K562 (cell line): Measurements from ENCODE around the gene CRADD. TPM values are rescaled to one million over a fixed set of nuclear protein-coding genes. Genes with fewer than 3 reads are reported as not detected.

ENCODE experiments used
- CBX5 ChIP-seq: IDR thresholded peaks from 2 replicates; pipeline ENCODE4 v1.6.1; 2014; ENCODE audit warnings: low read depth, borderline replicate concordance
- EP300 ChIP-seq: IDR thresholded peaks from 2 replicates; pipeline ENCODE4 v1.6.1; 2012; ENCODE audit warnings: low read length, improper control_type of control experiment
- KDM1A ChIP-seq, 2 experiments: fragments of 450-650 bp; IDR thresholded peaks; 2 replicates each; pipeline ENCODE4 v1.6.1; 2016; ENCODE audit warnings: mild to moderate bottlenecking in 2 of 2
- MAZ ChIP-seq, 2 experiments: fragments of 450-650 bp in 1 of 2; sonication (generic) in 1 of 2; formaldehyde crosslinking; IDR thresholded peaks in 1 of 2; conservative IDR thresholded peaks in 1 of 2; 2 replicates each; pipeline versions ENCODE4 v1.4.0 to v1.5.0; 2020; ENCODE audit warnings: mild to moderate bottlenecking in 1 of 2, missing genetic modification reagents in 1 of 2
- OTX1 ChIP-seq: fragments of 450-650 bp; formaldehyde crosslinking; IDR thresholded peaks from 2 replicates; pipeline ENCODE4 v1.4.0; 2022; ENCODE audit warnings: mild to moderate bottlenecking
- PHF21A ChIP-seq: fragments of 450-650 bp; IDR thresholded peaks from 2 replicates; pipeline ENCODE4 v1.6.1; 2017; ENCODE audit warnings: low read depth, borderline replicate concordance
- PML ChIP-seq: IDR thresholded peaks from 2 replicates; pipeline ENCODE4 v1.6.1; 2012; ENCODE audit warnings: low read length, inconsistent platforms
- SMARCA4 ChIP-seq: fragments of 450-650 bp; IDR thresholded peaks from 2 replicates; pipeline ENCODE4 v1.6.1; 2016
- TRIM24 ChIP-seq, 2 experiments: fragments of 450-650 bp; IDR thresholded peaks; 2 replicates each; pipeline ENCODE4 v1.6.1; 2016
- polyA plus RNA-seq, 8 experiments: library from polyadenylated mRNA; depleted of rRNA in 4 of 8; stranded (reverse) in 5 of 8; unstranded in 3 of 8; fragments of >200 nt; fragmentation: Nextera tagmentation in 2 of 8; fragmentation: Illumina TruSeq in 1 of 8; extraction: Ambion mirVana in 2 of 8; extraction: Trizol in 1 of 8; gene quantifications; 2 replicates each; pipeline versions ENCODE4 v1.2.1 to v1.2.3, GENCODE V29; 2011 to 2014; ENCODE audit warnings: inconsistent platforms in 1 of 8, missing spikeins in 1 of 8
- total RNA-seq, 7 experiments: library from RNA; depleted of rRNA in 6 of 7; stranded (reverse); fragments of >200 nt in 6 of 7; fragmentation: Illumina TruSeq in 2 of 7; extraction: Trizol in 2 of 7; gene quantifications; 2 replicates each; pipeline versions ENCODE4 v1.2.1 to v1.2.3, GENCODE V29; 2011 to 2021; ENCODE audit warnings: low replicate concordance in 1 of 7
- TF ChIP-seq, protein P1 (sequence below): sonication (generic); formaldehyde crosslinking; IDR thresholded peaks from 2 replicates; pipeline ENCODE4 v1.8.0; 2022; ENCODE audit warnings: mild to moderate bottlenecking, missing genetic modification reagents
- TF ChIP-seq, protein P2 (sequence below), 2 experiments: fragments of 450-650 bp; IDR thresholded peaks; 2 replicates each; pipeline ENCODE4 v1.6.1; 2016; ENCODE audit warnings: mild to moderate bottlenecking in 2 of 2, borderline replicate concordance in 1 of 2, low read depth in 1 of 2, moderate library complexity in 1 of 2
- TF ChIP-seq, protein P3 (sequence below), 2 experiments: fragments of 450-650 bp in 1 of 2; sonication (generic) in 1 of 2; formaldehyde crosslinking in 1 of 2; IDR thresholded peaks in 1 of 2; conservative IDR thresholded peaks in 1 of 2; 2 replicates each; pipeline versions ENCODE4 v1.6.1 to v1.8.1; 2016 to 2023; ENCODE audit warnings: mild to moderate bottlenecking in 2 of 2, moderate library complexity in 2 of 2, inconsistent platforms in 1 of 2, missing genetic modification reagents in 1 of 2

Gene CRADD
- total and polyA plus RNA-seq, 9 of the 15 experiments (the other 6 are each of a cell fraction or from before 2014, with no cell fraction given), result 20.5 to 41.1 (median 25.9) TPM

DNA sequence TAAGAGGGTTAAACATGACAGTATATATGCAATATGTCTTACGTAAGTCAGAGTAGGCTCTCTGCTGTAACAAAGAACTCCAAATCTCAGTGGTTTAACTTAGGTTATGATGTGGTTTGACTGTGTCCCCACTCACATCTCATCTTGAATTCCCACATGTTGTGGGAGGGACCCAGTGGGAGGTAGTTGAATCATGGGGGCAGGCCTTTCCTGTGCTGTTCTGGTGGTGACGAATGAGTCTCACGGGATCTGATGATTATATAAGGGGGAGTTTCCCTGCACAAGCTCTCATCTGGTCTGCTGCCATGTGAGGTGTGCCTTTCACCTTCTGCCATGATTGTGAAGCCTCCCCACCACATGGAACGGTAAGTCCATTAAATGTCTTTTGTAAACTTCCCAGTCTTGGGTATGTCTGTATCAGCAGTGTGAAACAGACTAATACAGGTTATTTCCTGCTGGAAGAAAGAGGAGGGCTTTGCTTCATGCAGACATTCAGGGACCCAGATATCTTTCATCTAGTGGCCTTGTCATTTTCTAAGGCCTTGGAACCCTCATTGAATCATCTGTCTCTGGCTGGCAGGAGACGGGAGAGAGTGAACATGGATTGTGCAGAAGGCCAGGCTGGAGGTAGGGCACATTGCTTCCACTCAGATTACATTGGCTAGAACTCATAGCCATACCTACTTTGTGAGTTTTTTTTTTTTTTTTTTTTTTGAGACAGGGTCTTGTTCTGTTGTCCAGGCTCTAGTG lies 96.1 kb downstream of the CRADD start (continued):
- TF ChIP-seq, protein P1, sequence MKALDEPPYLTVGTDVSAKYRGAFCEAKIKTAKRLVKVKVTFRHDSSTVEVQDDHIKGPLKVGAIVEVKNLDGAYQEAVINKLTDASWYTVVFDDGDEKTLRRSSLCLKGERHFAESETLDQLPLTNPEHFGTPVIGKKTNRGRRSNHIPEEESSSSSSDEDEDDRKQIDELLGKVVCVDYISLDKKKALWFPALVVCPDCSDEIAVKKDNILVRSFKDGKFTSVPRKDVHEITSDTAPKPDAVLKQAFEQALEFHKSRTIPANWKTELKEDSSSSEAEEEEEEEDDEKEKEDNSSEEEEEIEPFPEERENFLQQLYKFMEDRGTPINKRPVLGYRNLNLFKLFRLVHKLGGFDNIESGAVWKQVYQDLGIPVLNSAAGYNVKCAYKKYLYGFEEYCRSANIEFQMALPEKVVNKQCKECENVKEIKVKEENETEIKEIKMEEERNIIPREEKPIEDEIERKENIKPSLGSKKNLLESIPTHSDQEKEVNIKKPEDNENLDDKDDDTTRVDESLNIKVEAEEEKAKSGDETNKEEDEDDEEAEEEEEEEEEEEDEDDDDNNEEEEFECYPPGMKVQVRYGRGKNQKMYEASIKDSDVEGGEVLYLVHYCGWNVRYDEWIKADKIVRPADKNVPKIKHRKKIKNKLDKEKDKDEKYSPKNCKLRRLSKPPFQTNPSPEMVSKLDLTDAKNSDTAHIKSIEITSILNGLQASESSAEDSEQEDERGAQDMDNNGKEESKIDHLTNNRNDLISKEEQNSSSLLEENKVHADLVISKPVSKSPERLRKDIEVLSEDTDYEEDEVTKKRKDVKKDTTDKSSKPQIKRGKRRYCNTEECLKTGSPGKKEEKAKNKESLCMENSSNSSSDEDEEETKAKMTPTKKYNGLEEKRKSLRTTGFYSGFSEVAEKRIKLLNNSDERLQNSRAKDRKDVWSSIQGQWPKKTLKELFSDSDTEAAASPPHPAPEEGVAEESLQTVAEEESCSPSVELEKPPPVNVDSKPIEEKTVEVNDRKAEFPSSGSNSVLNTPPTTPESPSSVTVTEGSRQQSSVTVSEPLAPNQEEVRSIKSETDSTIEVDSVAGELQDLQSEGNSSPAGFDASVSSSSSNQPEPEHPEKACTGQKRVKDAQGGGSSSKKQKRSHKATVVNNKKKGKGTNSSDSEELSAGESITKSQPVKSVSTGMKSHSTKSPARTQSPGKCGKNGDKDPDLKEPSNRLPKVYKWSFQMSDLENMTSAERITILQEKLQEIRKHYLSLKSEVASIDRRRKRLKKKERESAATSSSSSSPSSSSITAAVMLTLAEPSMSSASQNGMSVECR (CRISPR knock-in tag), result 0 out of 2 replicates have a peak, but pooled peaks have one; percentile 34
- TF ChIP-seq KDM1A (IDR thresholded peaks at IDR 0.05) (peak; percentile 78 to 82), TRIM24 (IDR thresholded peaks at IDR 0.05) (peak; percentile 21 to 71; a peak in 2 of 4 replicates), EP300 (peak; percentile 21; the same call in 1 of the 2 replicates), CBX5 (no peak; the same call in 1 of the 2 replicates), PML (0 out of 2 replicates have a peak, but pooled peaks have one; percentile 34), OTX1 (CRISPR knock-in tag) (no peak), PHF21A (no peak), SMARCA4 (peak; percentile 66), MAZ (CRISPR knock-in tag; conservative IDR thresholded peaks at IDR 0.05 in 1 of 2, IDR thresholded peaks at IDR 0.05 in 1 of 2) (peak in 1 of 2 experiments; percentile 59; a peak in 1 of 4 replicates)
- TF ChIP-seq, protein P2, sequence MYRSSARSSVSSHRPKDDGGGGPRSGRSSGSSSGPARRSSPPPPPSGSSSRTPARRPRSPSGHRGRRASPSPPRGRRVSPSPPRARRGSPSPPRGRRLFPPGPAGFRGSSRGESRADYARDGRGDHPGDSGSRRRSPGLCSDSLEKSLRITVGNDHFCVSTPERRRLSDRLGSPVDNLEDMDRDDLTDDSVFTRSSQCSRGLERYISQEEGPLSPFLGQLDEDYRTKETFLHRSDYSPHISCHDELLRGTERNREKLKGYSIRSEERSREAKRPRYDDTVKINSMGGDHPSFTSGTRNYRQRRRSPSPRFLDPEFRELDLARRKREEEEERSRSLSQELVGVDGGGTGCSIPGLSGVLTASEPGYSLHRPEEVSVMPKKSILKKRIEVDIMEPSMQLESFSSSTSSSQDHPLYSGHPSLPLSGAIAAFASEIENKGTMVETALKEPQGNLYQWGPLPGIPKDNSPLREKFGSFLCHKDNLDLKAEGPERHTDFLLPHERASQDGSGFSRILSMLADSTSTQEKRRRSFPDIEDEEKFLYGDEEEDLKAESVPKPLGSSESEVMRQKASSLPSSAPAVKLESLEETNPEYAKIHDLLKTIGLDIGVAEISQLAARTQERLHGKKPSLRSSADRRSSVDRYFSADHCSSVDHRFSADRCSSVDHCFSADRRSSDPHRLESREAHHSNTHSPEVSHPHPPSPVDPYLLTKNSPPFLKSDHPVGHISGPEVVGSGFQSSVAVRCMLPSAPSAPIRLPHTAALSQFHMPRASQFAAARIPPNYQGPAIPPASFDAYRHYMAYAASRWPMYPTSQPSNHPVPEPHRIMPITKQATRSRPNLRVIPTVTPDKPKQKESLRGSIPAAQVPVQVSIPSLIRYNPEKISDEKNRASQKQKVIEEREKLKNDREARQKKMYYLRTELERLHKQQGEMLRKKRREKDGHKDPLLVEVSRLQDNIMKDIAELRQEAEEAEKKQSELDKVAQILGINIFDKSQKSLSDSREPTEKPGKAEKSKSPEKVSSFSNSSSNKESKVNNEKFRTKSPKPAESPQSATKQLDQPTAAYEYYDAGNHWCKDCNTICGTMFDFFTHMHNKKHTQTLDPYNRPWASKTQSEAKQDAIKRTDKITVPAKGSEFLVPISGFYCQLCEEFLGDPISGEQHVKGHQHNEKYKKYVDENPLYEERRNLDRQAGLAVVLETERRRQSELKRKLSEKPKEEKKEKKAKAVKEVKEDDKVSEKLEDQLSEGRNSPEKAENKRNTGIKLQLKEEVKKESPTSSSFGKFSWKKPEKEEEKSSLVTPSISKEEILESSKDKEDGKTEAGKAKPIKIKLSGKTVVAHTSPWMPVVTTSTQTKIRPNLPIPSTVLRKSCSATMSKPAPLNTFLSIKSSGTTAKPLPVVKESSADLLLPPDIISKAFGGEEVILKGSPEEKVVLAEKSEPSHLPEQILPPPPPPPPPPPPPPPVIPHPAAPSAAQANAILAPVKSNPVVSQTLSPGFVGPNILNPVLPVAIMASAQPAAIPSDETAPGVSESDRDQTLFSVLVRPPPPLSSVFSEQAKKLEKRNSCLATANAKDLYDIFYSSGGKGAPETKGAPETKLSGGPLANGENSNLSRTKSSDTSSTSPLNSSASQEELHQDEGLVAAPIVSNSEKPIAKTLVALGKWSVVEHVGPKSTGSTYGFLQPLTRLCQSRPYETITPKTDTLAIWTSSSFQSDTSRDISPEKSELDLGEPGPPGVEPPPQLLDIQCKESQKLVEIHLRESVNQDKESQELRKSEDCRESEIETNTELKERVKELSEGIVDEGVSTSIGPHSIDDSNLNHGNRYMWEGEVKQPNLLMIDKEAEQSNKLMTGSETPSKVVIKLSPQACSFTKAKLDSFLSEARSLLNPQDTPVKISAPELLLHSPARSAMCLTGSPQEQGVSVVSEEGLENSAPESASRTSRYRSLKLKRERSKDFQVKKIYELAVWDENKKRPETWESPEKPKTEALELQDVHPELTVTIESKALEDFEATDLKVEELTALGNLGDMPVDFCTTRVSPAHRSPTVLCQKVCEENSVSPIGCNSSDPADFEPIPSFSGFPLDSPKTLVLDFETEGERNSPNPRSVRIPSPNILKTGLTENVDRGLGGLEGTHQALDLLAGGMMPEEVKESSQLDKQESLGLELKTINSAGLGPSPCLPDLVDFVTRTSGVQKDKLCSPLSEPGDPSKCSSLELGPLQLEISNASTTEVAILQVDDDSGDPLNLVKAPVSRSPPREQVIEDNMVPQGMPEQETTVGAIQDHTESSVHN (IDR thresholded peaks at IDR 0.05; ENCODE audit: borderline replicate concordance in 1 of 2, low read depth in 1 of 2), result peak in 1 of 2 experiments; percentile 89; a peak in 1 of 4 replicates
- TF ChIP-seq, protein P3, sequence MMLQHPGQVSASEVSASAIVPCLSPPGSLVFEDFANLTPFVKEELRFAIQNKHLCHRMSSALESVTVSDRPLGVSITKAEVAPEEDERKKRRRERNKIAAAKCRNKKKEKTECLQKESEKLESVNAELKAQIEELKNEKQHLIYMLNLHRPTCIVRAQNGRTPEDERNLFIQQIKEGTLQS (IDR thresholded peaks at IDR 0.05), result peak; percentile 78
- TF ChIP-seq, protein P3 (CRISPR knock-in tag; conservative IDR thresholded peaks at IDR 0.05), result 0 out of 2 replicates have a peak, but pooled peaks have one; percentile 26
